SHP77 (cell line): ENCODE data around the gene RBKS.

Experiments
- DNase-seq, 2 experiments: peaks; one replicate each; lab custom pipeline; 2025; lab: John Stamatoyannopoulos, UW

RBKS gene

GRCh38 chr2:27890146-27890923 lies at the start of gene RBKS, which contains the start of gene BABAM2:
TSS of gene RBKS (minus strand) at chr2:27890387. CDS start at chr2:27890345, 42 bp downstream.
TSS of gene BABAM2 (plus strand) at chr2:27890729. CDS start at chr2:27894557, 3,828 bp downstream.
- peak; percentile 54 to 70 for DNase-seq

- DNase-seq, result no peak
These were observed 44.8 kb upstream of the RBKS start for GRCh38 chr2:27935026-27935425.

GRCh38 chr2:27932396-27932795 lies 42.2 kb upstream of the RBKS start:
- DNase-seq, result no peak

- no peak for DNase-seq
These were observed 41.3 kb upstream of the RBKS start for GRCh38 chr2:27931361-27931950.

GRCh38 chr2:27929916-27930486 lies 39.8 kb upstream of the RBKS start:
- DNase-seq, result no peak

GRCh38 chr2:27925766-27926472 lies 35.7 kb upstream of the RBKS start:
- DNase-seq, result no peak

GRCh38 chr2:27922842-27923241 lies 32.7 kb upstream of the RBKS start:
- no peak for DNase-seq

- DNase-seq, result no peak
These were observed 31.8 kb upstream of the RBKS start for GRCh38 chr2:27921880-27922547.

- DNase-seq, result no peak
These were observed 31.2 kb upstream of the RBKS start for GRCh38 chr2:27921424-27921823.

- no peak for DNase-seq
These were observed 30.1 kb upstream of the RBKS start for GRCh38 chr2:27920148-27920885.

GRCh38 chr2:27916293-27916995 lies 26.3 kb upstream of the RBKS start:
- DNase-seq, result no peak

GRCh38 chr2:27915874-27916273 lies 25.7 kb upstream of the RBKS start:
- DNase-seq, result no peak

- DNase-seq, result no peak
These were observed 25.0 kb upstream of the RBKS start for GRCh38 chr2:27915191-27915590.

- no peak for DNase-seq
These were observed 24.6 kb upstream of the RBKS start for GRCh38 chr2:27914805-27915175.

GRCh38 chr2:27914041-27914804 lies 24.0 kb upstream of the RBKS start:
- DNase-seq, result no peak

GRCh38 chr2:27912512-27912911 lies 22.3 kb upstream of the RBKS start:
- no peak for DNase-seq

GRCh38 chr2:27911458-27912210 lies 21.4 kb upstream of the RBKS start:
- DNase-seq, result no peak

- no peak for DNase-seq
These were observed 19.7 kb upstream of the RBKS start for GRCh38 chr2:27909901-27910300.

- no peak for DNase-seq
These were observed 17.4 kb upstream of the RBKS start for GRCh38 chr2:27907547-27907946.
